ENCODE measurements around the gene TTLL13. TPM values are rescaled to one million over a fixed set of nuclear protein-coding genes. Genes with fewer than 3 reads are reported as not detected.

The TTLL13 gene
- total RNA-seq, 1 donor from 2014 or later = not detected

DNA sequence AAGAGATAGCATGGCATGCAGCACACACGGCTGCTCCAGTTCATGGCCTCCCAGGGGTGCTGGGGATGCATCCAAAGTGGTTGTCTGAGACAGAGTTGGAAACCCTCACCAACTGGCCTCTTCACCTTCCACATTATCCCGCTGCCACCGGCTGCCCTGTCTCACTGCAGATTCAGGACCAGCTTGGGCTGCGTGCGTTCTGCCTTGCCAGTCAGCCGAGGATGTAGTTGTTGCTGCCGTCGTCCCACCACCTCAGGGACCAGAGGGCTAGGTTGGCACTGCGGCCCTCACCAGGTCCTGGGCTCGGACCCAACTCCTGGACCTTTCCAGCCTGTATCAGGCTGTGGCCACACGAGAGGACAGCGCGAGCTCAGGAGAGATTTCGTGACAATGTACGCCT is 20.4 kb upstream of the TTLL13 start:
- H3K4me3 Mint-ChIP-seq (ENCODE audit: unreplicated experiment) = no peak overlapping the region
- TF ChIP-seq, protein P1, sequence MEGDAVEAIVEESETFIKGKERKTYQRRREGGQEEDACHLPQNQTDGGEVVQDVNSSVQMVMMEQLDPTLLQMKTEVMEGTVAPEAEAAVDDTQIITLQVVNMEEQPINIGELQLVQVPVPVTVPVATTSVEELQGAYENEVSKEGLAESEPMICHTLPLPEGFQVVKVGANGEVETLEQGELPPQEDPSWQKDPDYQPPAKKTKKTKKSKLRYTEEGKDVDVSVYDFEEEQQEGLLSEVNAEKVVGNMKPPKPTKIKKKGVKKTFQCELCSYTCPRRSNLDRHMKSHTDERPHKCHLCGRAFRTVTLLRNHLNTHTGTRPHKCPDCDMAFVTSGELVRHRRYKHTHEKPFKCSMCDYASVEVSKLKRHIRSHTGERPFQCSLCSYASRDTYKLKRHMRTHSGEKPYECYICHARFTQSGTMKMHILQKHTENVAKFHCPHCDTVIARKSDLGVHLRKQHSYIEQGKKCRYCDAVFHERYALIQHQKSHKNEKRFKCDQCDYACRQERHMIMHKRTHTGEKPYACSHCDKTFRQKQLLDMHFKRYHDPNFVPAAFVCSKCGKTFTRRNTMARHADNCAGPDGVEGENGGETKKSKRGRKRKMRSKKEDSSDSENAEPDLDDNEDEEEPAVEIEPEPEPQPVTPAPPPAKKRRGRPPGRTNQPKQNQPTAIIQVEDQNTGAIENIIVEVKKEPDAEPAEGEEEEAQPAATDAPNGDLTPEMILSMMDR (IDR thresholded peaks at IDR 0.05) = no peak
- no peak overlapping the region for H3K27ac Mint-ChIP-seq (ENCODE audit: unreplicated experiment)
- H3K9me3 Mint-ChIP-seq (ENCODE audit: low read depth) = no peaks in the 10 kb centered on the region
- H3K27me3 Mint-ChIP-seq (ENCODE audit: low read depth) = no peaks in the 10 kb centered on the region
- H3K36me3 Mint-ChIP-seq (ENCODE audit: low read depth) = peaks cover 11% of the 10 kb centered on the region
- no peak for DNase-seq (ENCODE audit: low spot score)
- peaks cover 16% of the 10 kb centered on the region for H3K4me1 Mint-ChIP-seq (ENCODE audit: low read depth)

DNA sequence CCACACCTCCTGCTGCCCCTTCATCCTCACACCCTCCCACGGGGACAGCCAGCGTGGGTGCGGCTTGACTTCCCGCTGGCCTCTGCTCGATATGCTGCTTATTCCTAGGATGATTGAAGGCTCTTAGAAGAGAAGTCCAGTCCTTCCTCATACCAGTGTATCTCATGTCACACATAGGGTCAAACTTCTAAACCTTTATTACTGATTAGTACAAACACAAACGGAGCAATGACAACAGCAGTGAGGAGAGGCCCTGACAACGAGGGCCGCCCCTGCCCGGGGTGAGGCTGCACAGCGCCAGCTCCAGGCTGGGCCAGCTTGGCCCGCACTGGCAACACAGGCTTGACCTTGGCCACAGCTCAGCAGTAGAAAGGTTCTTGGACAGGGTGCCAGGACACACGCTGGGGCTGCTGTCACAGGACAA is 19.3 kb upstream of the TTLL13 start:
- H3K4me1 Mint-ChIP-seq (ENCODE audit: low read depth) = peaks cover 24% of the 10 kb centered on the region
- H3K27me3 Mint-ChIP-seq (ENCODE audit: low read depth) = no peaks in the 10 kb centered on the region
- TF ChIP-seq, protein P1 (IDR thresholded peaks at IDR 0.05) = no peak
- H3K27ac Mint-ChIP-seq (ENCODE audit: unreplicated experiment) = no peak overlapping the region
- H3K9me3 Mint-ChIP-seq (ENCODE audit: low read depth) = no peaks in the 10 kb centered on the region
- H3K4me3 Mint-ChIP-seq (ENCODE audit: unreplicated experiment) = no peak overlapping the region
- DNase-seq (ENCODE audit: low spot score) = no peak
- peaks cover 11% of the 10 kb centered on the region for H3K36me3 Mint-ChIP-seq (ENCODE audit: low read depth)

DNA sequence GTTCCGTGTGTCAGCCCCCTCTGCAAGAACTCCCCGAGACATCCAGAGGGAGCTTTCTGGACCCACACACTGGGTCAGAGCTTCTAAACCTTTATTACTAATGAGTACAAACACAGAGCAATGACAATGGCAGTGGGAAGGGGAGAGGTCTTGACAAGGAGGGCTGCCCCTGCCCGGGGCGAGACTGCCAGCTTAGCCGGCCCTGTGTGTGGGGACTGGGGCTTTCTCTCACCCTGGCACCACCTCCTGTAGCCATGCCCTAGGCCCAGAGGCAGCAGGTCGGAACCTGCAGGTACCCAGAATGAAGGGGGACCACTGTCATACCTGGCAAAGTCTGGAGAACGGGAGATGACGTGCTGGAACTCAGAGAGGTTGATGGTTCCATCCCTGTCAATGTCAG is 18.7 kb upstream of the TTLL13 start:
- Mint-ChIP-seq H3K27me3 (ENCODE audit: low read depth) (no peaks in the 10 kb centered on the region), H3K27ac (ENCODE audit: unreplicated experiment) (no peak overlapping the region), H3K4me1 (ENCODE audit: low read depth) (peaks cover 25% of the 10 kb centered on the region), H3K9me3 (ENCODE audit: low read depth) (no peaks in the 10 kb centered on the region), H3K36me3 (ENCODE audit: low read depth) (peaks cover 11% of the 10 kb centered on the region), H3K4me3 (ENCODE audit: unreplicated experiment) (no peak overlapping the region)
- no peak for DNase-seq (ENCODE audit: low spot score)
- TF ChIP-seq, protein P1 (IDR thresholded peaks at IDR 0.05) = no peak

DNA sequence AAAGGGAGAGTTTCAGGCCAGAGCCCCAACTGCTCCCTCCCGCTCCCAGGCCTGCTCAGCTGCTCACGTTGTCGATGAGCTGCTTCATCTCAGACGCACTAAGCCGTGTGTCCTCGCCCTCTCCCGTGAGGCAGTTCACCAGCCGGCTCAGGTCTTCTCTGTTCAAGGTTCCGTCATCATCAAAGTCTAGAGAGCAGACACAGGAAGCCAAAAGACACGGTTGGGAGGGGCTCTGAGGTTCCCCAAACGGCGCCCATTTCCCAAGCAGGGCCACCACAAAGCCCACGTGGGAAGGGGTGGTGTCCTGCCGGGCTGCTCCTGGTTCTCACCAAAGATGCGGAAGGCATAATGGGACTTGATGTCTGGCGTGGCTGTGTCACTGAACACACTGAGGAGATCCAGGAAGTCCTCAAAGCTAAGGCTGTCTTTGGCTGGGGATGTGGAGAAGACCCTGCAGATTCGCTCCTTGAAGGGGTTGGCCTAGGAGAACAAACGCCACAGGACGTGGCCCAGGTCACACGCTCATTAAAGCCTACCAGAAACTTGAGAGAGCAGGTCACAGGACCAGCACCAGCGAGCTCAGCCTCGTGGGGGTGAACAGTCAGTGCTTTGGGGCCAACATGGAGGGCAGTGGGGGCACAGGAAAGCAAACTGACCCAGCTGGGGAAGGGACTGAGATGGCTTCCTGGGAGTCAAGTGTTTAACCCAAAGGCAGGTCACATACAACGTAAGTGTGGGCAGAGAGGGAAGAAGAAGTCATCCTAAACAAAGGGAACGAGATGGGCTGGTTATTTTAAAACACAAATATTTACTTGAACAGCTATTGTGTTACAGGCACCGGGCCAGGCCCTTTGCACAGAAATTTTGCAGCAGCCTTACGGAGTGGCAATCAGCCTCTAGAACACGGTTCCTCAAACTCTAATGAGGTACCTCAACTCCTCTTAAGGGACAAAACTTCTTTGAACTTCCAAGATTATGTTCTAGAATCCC is 18.0 kb upstream of the TTLL13 start:
- Mint-ChIP-seq H3K4me3 (ENCODE audit: unreplicated experiment) (no peak overlapping the region), H3K36me3 (ENCODE audit: low read depth) (peaks cover 11% of the 10 kb centered on the region)
- TF ChIP-seq, protein P1 (IDR thresholded peaks at IDR 0.05) = no peak

GRCh38 chr15:90232196-90232595 is 17.2 kb upstream of the TTLL13 start:
- TF ChIP-seq, protein P1 (IDR thresholded peaks at IDR 0.05) = no peak
- Mint-ChIP-seq H3K36me3 (ENCODE audit: low read depth) (peaks cover 11% of the 10 kb centered on the region), H3K4me3 (ENCODE audit: unreplicated experiment) (peak overlapping the region; percentile 81), H3K27me3 (ENCODE audit: low read depth) (no peaks in the 10 kb centered on the region), H3K27ac (ENCODE audit: unreplicated experiment) (no peak overlapping the region), H3K4me1 (ENCODE audit: low read depth) (peaks cover 25% of the 10 kb centered on the region), H3K9me3 (ENCODE audit: low read depth) (no peaks in the 10 kb centered on the region)
- no peak for DNase-seq (ENCODE audit: low spot score)

More for the DNA sequence above, 18.0 kb upstream of the TTLL13 start:
- H3K9me3 Mint-ChIP-seq (ENCODE audit: low read depth) = no peaks in the 10 kb centered on the region
- no peaks in the 10 kb centered on the region for H3K27me3 Mint-ChIP-seq (ENCODE audit: low read depth)
- no peak overlapping the region for H3K27ac Mint-ChIP-seq (ENCODE audit: unreplicated experiment)
- H3K4me1 Mint-ChIP-seq (ENCODE audit: low read depth) = peaks cover 25% of the 10 kb centered on the region
- DNase-seq (ENCODE audit: low spot score) = no peak

All from chondrocyte (in vitro differentiated cells).